OCI-M2 (cell line): Measurements from ENCODE around the gene PTTG2.

Experiments used
- DNase-seq: peaks from one replicate; lab custom pipeline; 2025; ENCODE audit not compliant: unreplicated experiment; lab: John Stamatoyannopoulos, UW

The PTTG2 gene

GRCh38 chr4:38008571-38009021 is 48.4 kb downstream of the PTTG2 start:
- no peak for DNase-seq

- DNase-seq = no peak
These were observed 49.2 kb downstream of the PTTG2 start for GRCh38 chr4:38009421-38009820.

GRCh38 chr4:38009949-38010348 is 49.8 kb downstream of the PTTG2 start:
- no peak for DNase-seq
